Left cardiac atrium (tissue), 4 donors: ENCODE results near the gene SNX19. TPM values are rescaled to one million over a fixed set of nuclear protein-coding genes. Genes with fewer than 3 reads are reported as not detected.

ENCODE experiments used
- ATAC-seq, 2 donors: fragments of 200-7000 bp; cut with Tn5 transposase; one replicate each; pipeline ENCODE4 v1.9.1; 2020; ENCODE audit warnings: mild to moderate bottlenecking in 2 of 2, moderate library complexity in 2 of 2
- DNase-seq: peaks from one replicate; pipeline ENCODE4 v3.0.0-alpha.2; 2020
- intact Hi-C, 2 donors: fragments of 100-400 bp; cut with DNase I; formaldehyde crosslinking; loops; one replicate each; pipeline versions ENCODE4 v1.14.1 to v1.15.1; 2022 to 2023
- total RNA-seq, 2 donors: library from RNA; stranded (reverse); fragmentation: NEBNext Ultra II Directional; extraction: Animal tissue kit (Norgen Biotek cat#: 25700); gene quantifications; one replicate each; pipeline ENCODE4 v1.2.1, GENCODE V29; 2021
- donor health status: DM: no; HTN: yes; CAD: no.
- donor health status: DM: no; HTN: yes; CAD: no; lungs with severe emphysema.
- donor health status: DM: yes; HTN: yes; CAD: no.
- donor health status: Dilated cardiomyopathy.

Gene SNX19
- total RNA-seq, 2 donors from 2014 or later, result 46.8 to 47.7 TPM

DNA sequence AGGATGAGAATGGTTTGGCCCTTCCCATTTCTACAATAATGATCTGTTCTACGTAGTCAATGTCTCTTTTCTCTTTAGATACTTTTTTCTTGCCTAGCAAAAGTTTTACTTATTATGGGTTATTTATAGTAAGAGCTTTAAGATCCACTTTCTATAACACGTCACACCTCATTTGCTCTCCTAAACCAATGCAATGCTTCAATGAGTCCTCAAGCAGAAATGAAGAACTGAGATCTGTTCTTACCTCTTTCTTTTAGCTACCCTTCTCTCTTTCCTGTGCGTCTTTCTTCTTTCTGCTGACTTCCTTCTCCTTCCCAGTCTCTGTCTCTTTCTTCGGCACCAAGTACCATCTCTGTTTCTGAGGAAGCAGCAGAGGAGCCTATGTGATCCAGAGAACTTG, 61.8 kb downstream of the SNX19 start:
- DNase-seq (no peak), ATAC-seq (no peak)
- intact Hi-C loops, result no loop called here

- intact Hi-C loops, result no loop called here
- DNase-seq (no peak), ATAC-seq (no peak)
Observed at GRCh38 chr11:130852589-130852988, 63.7 kb downstream of the SNX19 start.

DNA sequence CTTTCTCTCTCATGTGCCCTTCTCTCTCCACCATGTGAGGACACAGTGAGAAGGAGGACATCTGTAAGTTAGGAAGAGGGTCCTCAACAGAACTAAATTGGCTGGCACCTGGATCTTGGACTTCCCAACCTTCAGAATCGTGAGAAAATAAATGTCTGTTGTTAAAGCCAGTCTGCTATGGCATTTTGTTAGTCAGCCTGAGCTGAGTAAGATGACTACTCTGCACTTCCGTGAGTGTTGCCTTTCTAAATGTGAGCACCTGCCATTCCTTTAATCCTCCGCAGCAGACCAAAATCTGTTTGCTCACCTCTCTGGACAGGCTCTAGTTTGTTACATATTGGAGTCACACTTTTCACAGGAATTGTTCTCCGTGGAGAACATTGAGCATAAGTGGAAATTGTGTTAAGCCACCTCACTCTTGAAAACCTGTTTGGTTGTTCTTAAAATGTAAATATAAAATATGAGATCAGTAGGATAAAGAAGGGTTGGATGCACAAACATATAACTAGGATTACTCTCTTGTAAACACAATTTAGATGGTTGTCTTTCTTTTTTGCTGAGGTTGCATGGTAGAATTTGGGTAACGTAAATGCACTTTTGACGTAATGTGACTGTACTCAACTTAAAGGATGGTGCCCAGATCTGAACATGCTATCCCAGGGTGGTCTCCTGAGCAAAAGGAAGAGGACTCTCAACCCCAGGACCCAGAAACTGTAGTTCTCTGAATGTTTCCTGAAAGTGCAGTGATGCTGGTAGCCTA, 65.9 kb downstream of the SNX19 start:
- DNase-seq (no peak), ATAC-seq (no peak)
- intact Hi-C loops, result no loop called here

GRCh38 chr11:130849215-130849568, 67.1 kb downstream of the SNX19 start:
- peak; percentile 89 to 93 for ATAC-seq

DNA sequence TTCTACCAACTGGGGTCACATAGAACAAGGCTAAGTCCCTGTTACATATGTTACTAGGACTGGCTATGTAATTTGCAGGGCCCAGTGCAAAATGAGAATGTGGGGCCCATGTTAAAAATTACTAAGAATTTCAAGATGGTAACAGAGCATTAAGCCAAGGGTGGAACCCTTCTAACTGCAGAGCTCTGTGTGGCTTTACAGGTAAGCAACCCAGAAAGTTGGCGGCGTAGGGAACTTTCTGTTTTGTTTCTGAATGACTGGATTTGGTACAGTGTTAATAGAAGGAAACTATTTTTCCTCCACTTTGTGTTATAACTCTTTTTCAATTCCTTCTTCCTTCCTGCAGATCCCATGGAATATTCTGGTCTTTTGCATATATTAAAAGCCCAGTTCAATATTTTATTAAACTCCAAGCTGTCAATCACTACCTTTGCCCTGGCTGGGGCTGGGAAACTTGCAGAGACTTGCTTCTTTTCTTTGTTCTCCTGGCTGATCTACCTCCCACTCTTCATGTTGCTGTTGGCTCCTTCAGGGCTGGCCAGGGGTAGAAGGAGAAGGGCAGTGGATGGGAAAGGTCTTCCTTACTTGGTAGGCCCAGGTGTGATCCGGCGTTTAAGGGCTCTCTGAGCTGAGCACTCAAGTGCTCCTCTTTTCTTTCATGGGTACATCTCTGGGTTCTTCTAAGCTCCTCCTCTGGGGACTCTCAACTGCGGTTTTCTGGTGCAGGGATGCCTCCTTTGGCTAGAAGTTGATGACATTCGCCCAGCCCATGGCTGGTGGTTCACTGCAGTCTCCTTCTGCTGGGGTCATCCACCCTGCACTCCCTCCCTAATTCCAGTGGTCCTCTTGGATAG, 67.7 kb downstream of the SNX19 start:
- no peak for ATAC-seq
- intact Hi-C loops, result no loop called here
- no peak for DNase-seq

More at GRCh38 chr11:130849215-130849568, 67.1 kb downstream of the SNX19 start:
- intact Hi-C loops, result no loop called here
- DNase-seq, result no peak

- DNase-seq, result no peak
- no peak for ATAC-seq
- intact Hi-C loops, result no loop called here
Observed at GRCh38 chr11:130847517-130847916, 68.8 kb downstream of the SNX19 start.

DNA sequence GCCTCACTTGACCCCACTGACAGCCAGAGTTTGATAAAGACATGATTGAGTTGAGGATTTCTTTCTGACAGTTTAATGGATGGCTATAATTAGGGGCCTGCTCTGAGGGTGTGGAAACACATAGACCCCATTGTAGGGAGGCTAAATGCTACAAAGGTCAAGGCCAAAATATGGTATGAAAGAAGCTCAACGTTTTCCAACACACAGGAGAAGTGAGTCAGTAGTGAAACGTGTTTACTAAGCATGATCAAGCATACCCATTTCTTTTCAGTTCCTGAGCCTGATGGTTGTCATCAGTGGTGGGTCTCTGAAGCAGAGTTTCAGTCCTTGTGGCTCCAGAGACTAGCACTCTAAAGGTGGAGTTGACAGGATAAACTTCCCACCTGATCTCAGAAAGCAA, 69.7 kb downstream of the SNX19 start:
- DNase-seq (no peak), ATAC-seq (no peak)
- intact Hi-C loops, result no loop called here

DNA sequence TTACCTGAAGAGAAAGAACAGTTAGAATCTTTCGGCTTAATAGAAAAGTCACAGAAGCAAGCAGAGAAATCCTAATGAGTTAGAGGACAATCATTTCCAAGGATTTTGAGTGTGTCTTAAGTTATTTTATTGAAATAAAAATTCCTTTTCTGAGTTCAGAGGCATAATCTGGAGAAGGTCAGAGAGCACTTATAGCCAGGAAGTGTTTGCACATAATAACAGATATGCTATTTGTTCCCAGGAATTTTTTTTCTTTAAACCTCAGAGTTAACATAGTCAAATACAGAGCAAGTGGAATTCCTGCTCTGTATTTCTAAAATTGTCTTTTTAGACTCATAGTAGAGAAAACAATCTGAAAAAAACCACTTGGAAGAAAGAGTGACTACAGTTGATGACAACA, 74.3 kb downstream of the SNX19 start:
- DNase-seq (no peak), ATAC-seq (no peak)
- intact Hi-C loops, result no loop called here

DNA sequence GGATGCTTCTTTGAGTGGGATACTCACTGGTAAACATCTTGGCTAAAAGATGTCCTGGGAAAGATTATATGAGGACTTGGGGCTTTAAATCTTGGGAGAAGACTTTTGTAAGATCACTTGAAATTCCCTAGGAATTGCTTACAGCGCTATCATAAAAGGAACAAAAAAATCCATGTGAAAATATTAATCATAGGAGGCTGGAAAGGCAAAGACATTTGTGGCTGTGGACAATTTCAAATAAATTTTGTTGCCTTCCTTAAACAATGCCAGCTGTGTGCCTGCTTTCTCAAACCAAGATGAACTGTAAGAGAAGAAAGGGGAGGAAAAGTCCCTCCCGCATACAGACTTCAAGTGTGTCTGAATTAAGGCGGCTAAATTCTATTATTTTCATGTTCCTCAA, 75.6 kb downstream of the SNX19 start:
- no peak for ATAC-seq
- intact Hi-C loops, result no loop called here
- DNase-seq, result no peak

DNA sequence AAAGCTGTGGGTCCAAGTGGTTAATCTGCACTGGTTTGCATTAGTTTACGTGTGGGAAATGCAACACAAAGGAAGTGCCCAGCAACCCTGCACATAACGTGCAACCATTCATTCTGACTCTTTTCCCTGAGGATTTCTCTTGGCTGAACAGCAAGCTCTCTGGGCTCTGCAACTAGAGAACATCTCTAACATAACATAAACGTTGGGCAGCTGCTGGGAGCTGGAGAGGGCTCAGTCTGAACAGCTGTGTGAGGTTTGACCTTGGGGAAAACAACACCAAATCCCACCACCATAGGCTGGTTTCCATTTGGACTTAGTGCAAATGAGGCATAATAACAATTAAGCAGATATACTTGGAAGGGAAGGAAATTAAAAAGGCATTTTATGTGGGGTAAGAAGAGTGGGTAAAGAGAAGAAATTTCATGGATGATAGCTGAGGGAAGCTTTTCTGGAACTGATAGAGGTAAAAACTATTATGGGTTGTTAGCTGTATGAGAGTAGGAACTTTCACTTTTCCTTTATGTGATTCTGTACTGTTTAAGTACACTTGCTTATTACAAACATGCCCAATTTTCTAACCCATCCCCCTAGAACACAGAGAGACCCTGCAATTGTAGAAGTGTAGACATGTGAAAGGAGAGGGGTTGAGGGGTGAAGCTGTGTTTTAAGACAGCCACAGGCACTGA, 76.2 kb downstream of the SNX19 start:
- DNase-seq (no peak), ATAC-seq (peak; percentile 55 to 73)
- intact Hi-C loops, result no loop called here

DNA sequence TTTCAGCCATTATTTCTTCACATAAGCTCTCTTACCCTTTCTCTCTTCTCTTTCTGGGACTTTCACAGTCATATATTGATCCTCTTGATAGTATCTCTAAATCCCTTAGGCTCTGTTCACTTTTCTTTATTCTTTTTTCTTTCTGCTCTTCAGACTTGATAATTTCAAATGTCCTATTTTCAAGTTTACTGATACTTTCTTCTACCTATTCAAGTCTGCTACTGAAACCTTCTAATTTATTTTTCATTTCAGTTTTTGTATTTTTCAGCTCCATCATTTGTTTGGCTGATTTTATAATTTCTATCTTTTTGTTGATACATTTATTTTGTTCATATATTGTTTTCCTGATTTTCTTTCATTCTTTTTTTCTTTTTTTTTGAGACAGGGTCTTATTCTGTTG, 79.1 kb downstream of the SNX19 start:
- ATAC-seq (no peak), DNase-seq (no peak)
- intact Hi-C loops, result no loop called here

- DNase-seq (no peak), ATAC-seq (no peak)
- intact Hi-C loops, result no loop called here
Observed at GRCh38 chr11:130834886-130835285, 81.4 kb downstream of the SNX19 start.

DNA sequence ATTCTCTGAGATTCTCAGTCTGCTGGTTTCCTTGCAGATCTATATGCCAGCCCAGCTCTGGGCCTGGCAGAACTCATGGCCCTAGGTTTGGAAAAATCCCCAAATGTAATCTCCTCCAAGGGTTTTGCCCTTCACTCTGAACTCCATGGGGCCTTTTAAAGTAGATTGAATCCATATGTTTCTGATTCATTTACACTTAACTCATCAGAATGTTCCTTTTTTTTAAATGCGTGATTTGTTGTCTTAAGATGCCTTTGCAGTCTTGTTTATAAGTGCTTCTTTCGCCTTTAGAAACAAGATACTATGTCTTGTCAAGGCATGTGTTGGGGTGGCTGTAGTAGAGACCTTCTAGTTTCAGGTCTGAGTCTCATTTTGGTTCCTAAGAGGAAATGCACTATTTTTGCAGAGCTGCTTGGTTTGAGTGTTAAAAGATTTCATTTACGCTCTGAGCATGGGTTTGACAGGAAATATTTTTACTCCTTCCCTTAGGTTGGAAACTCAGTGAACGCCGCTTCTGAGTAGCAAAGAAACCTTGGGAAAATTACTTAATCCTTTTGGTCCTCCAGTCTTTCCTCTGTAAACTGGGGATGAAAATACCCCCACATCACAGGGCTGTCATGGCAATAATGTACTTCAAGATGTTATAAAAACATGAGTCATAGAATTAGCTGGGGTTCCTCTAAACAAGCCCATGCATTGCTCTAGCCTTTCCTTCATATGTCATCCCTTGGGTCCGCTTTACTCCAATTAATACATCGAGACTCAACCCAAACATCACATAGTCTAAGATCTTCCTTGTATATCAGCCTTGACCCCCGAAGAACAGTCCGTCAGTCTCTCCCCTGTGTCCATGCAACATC, 83.5 kb downstream of the SNX19 start:
- ATAC-seq, result no peak
- no peak for DNase-seq
- intact Hi-C loops, result no loop called here

- intact Hi-C loops, result no loop called here
- no peak for ATAC-seq
- no peak for DNase-seq
Observed at GRCh38 chr11:130831976-130832375, 84.3 kb downstream of the SNX19 start.

DNA sequence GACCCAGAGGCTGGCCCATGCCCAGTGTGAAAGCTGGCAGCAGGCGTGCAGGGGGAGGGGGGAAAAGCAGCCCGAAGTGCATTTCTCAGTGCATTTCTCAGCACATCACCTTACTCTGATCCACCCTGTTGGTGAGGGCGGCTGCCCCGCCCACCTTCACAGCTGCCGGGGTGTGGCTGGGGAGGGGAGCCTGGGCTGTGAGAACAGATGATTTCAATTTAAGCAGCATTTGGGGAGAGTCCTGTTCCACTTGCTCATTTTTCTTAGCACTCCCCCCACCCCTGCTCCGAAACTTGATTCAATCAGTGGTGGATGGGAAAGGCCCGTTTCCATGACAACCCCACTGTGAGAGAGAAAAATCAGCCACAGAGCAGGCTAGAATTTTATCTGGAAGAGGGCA, 84.8 kb downstream of the SNX19 start:
- DNase-seq, result no peak
- ATAC-seq, result no peak
- intact Hi-C loops, result no loop called here

- no peak for DNase-seq
- intact Hi-C loops, result no loop called here
- peak; percentile 32 to 33 for ATAC-seq
Observed at GRCh38 chr11:130830566-130830965, 85.7 kb downstream of the SNX19 start.

DNA sequence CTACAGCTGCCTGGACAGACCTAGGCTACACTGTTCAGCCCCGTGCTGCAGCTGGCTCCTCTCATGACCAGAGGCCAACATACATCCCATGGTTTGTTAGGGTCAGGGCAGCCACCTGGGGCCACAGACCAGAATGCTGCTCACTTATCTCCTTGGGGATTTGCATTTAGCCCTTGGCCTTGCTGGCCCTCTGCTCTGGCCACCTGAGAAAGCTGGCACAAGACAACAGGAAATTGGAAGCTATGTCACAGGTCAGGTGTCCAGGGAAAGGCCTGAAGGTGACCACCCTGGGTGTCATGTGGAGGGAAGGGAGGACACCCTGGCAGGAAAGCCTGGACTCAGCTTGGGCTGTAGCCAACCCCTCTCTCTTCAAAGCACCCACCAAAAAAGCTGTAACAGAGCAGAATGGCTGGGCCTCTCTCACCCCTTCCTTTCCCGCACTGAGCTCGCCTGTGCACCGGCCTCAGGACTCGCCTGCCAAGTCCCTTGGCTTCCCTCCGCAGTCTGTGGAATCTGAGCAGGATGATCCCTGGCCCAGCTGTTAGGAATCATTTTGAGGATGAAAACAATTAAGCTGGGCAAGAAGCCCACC, 86.3 kb downstream of the SNX19 start:
- ATAC-seq, result peak; percentile 61 to 80
- intact Hi-C loops, result loop anchor here in 1 of 2 donors (5.0 kb wide), 1 partner anchor 383 kb away; the partner anchor contains the start of gene ADAMTS15
- DNase-seq, result peak; percentile 48

- no peak for DNase-seq
- ATAC-seq, result peak; percentile 28 to 50
- intact Hi-C loops, result loop anchor here in 1 of 2 donors (5.0 kb wide), 1 partner anchor 381 kb away; the partner anchor contains the start of gene ADAMTS15
Observed at GRCh38 chr11:130828741-130829140, 87.5 kb downstream of the SNX19 start.
